GM06990 (cell line): Measurements from ENCODE around the gene SNRPD2.

Experiments
- DNase-seq: peaks from one replicate; pipeline ENCODE4 v3.0.0-alpha.2; 2011; ENCODE audit not compliant: insufficient read length; ENCODE audit errors: extremely low read depth
- H3K27me3 ChIP-seq: replicated peaks from 2 replicates; pipeline ENCODE4 v1.6.0; 2011; ENCODE audit warnings: low read length; ENCODE audit not compliant: control insufficient read depth, insufficient read depth
- H3K36me3 ChIP-seq: 2 replicates; pipeline ENCODE4 v1.5.1; 2011; ENCODE audit warnings: low read length; ENCODE audit not compliant: control insufficient read depth, insufficient read depth
- H3K4me3 ChIP-seq: replicated peaks from 2 replicates; pipeline ENCODE4 v1.5.1; 2011; ENCODE audit warnings: low read depth, mild to moderate bottlenecking, control low read depth, low read length
- TF ChIP-seq, protein P1 (sequence below): IDR thresholded peaks from 2 replicates; pipeline ENCODE4 v1.5.1; 2011; ENCODE audit warnings: low read length, control low read depth, mild to moderate bottlenecking, inconsistent platforms; ENCODE audit not compliant: insufficient read depth, poor library complexity, severe bottlenecking

Gene SNRPD2

DNA sequence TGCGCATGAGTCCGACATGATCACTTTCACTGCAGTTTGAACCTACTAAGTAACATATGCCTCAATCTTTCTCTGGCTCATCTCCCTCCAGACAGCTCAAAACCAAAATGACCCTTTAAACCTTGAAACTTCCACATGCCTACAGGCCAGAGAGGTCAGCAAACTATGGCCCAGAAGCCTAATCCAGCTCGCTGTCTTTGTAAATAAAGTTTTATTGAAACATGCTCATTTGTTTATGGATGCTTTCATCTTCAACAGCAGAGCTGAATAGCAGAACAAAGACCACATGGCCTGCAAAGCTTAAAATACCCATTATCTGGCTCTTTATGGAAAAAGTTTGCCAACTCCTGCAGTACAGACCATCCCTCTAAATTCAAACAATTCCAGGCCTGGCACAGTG is 23.4 kb upstream of the SNRPD2 start:
- DNase-seq: no peak
- Histone ChIP-seq H3K36me3 (peaks cover 21% of the 10 kb centered on the region), H3K27me3 (no peaks in the 10 kb centered on the region), H3K4me3 (no peak overlapping the region)
- TF ChIP-seq, protein P1, sequence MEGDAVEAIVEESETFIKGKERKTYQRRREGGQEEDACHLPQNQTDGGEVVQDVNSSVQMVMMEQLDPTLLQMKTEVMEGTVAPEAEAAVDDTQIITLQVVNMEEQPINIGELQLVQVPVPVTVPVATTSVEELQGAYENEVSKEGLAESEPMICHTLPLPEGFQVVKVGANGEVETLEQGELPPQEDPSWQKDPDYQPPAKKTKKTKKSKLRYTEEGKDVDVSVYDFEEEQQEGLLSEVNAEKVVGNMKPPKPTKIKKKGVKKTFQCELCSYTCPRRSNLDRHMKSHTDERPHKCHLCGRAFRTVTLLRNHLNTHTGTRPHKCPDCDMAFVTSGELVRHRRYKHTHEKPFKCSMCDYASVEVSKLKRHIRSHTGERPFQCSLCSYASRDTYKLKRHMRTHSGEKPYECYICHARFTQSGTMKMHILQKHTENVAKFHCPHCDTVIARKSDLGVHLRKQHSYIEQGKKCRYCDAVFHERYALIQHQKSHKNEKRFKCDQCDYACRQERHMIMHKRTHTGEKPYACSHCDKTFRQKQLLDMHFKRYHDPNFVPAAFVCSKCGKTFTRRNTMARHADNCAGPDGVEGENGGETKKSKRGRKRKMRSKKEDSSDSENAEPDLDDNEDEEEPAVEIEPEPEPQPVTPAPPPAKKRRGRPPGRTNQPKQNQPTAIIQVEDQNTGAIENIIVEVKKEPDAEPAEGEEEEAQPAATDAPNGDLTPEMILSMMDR: no peak

DNA sequence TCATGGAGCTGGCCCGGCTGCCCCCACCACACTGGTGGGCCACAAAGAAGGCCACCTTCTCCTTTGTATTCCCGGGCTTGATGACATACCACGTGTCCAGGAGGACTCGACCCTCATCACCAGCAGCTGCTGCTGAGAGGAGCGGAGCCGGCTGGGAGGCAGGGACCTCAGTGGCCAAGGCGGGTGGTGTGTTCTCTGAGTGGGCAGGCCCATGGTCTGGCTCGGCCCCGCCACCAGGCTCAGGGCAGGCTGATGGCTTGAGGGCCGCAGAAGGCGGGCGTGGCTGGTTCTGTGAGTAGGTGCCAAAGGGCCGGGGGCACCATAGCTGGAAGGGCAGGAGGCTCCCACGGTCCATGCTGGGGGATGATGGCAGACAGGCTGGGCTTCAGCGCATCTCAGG is 21.4 kb upstream of the SNRPD2 start:
- Histone ChIP-seq H3K27me3 (no peaks in the 10 kb centered on the region), H3K36me3 (peaks cover 23% of the 10 kb centered on the region), H3K4me3 (no peak overlapping the region)
- TF ChIP-seq, protein P1: no peak
- no peak for DNase-seq

DNA sequence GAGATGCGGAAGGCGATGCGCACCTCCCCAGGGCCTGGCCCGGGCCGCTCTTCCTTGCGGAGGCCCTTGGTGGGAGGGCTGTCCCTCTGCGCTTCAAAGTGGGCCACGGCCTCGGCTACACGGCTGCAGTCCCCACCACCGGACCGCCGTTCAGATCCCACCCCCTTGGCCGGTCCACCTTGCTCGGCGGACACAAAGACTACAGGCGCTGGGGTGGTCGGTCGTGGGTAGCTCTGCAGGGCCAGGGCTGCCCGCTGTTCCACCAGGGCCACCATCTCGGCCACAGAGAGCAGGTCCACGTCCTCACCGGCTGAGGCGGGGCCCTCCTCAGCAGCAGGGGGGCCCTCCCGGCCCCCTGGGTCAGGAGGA is 20.9 kb upstream of the SNRPD2 start:
- peaks cover 23% of the 10 kb centered on the region for H3K36me3 ChIP-seq
- H3K27me3 ChIP-seq: no peaks in the 10 kb centered on the region
- no peak for DNase-seq
- no peak overlapping the region for H3K4me3 ChIP-seq
- TF ChIP-seq, protein P1: no peak

DNA sequence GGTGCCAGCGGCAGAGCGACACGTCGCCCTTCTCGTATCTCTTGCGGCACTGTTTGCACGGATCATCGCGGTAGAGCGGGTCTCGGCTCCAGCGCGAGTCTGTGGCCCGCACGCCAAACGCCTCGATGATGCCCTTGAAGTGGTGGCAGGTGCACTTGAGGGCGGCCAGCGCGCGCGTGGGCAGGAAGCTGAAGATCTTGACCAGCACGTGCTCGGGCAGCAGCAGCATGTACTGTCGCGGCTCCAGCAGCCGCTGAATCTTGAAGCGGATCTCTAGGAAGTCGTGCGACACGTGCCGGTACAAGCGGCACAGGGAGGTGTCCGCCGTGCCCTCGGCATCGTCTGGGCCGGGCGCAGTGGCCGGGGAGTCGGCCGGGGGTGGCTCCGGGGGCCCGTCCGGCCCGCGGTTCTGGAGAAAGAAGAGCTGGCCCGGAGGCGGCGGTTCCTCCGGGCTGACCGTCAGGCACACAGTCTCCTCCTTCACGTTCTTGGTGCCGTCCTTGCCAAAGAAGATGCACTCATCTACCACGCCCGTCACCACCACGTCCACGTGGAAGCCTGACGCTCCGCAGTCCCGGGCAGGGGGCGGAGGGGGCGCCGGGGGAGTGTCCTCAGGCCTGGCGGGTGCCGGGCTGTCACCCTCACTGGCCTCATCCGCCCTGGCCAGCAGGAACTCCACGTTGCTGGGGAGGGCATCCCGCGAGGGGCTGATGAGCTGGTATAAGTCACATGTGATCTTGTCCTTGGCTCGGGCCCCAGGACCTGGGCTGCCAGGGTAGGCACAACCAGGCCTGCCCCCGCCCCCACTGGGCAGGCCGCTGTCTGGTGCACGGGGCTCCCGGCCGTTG is 20.3 kb upstream of the SNRPD2 start:
- Histone ChIP-seq H3K4me3 (no peak overlapping the region), H3K27me3 (no peaks in the 10 kb centered on the region), H3K36me3 (peaks cover 23% of the 10 kb centered on the region)
- TF ChIP-seq, protein P1: no peak
- no peak for DNase-seq

DNA sequence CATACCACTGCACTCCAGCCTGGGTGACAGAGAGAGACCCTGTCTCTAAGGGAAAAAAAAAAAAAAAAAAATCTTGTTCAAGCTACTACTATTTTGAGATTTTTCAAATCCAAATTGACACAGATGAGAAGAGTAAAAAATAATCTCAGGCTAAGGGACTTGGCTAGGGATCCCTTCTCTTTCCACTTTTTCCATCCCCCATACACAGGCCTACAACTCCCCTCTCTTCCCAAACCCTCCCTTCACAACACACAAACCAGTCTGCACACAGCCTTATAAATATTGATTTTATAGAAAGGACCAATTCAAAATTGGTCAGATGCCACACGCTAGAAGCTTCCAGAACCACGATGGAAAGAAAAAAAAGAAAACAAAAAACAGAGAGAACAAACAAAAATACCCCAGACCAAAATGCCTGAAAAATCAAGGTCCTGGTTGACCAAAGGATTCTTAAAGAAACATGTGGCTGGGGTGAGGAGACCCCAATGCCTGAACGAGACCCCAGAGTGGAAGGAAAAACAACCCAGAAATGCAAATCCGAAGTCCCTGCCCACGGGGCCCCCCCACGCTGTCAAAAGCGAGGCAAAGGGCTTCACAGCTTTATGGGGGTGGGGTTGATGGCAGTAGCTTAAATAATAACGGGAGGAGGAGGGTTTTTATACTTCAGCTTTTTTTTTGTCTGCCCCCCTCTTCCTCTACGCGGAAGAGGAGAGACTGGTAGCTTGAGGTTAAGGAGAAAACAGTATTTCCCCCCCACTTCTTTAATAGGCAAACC is 18.8 kb upstream of the SNRPD2 start:
- H3K27me3 ChIP-seq: no peaks in the 10 kb centered on the region
- peaks cover 25% of the 10 kb centered on the region for H3K36me3 ChIP-seq
- TF ChIP-seq, protein P1: no peak
- DNase-seq: no peak
- no peak overlapping the region for H3K4me3 ChIP-seq
